PC-3 (cell line): Measurements from ENCODE around the gene CYP27B1. TPM values are rescaled to one million over a fixed set of nuclear protein-coding genes. Genes with fewer than 3 reads are reported as not detected.

Source experiments
- ATAC-seq: fragments of 200-7000 bp; cut with Tn5 transposase; 2 replicates; pipeline ENCODE4 v1.9.1; 2020; ENCODE audit warnings: mild to moderate bottlenecking, moderate library complexity
- BruUV-seq: library from RNA; stranded (reverse); fragments of 400-500 nt; replicated peaks from 2 replicates; lab custom pipeline; 2021; lab: Mats Ljungman, UMichigan
- CTCF ChIA-PET: fragments of 300-600 bp; sonication (Branson Sonifier 250); formaldehyde crosslinking; loops from one replicate; lab custom pipeline; 2022; ENCODE audit warnings: antibody characterized with exemption; lab: Charles Lee
- POLR2A ChIA-PET: fragments of 300-600 bp; sonication (Branson Sonifier 250); formaldehyde crosslinking; loops from one replicate; lab custom pipeline; 2022; ENCODE audit warnings: antibody characterized with exemption; ENCODE audit not compliant: unreplicated experiment; lab: Charles Lee
- DNase-seq: peaks from one replicate; pipeline ENCODE4 v3.0.0-alpha.2; 2015
- H2AFZ ChIP-seq: fragments of 300-600 bp; sonication (generic); 2 replicates; pipeline ENCODE4 v1.6.0; 2016; ENCODE audit warnings: antibody characterized with exemption, low read length
- H3F3A ChIP-seq: fragments of 300-600 bp; sonication (generic); one replicate; pipeline ENCODE4 v1.6.0; 2017; ENCODE audit warnings: antibody characterized with exemption, low read length, control low read depth, mild to moderate bottlenecking; ENCODE audit not compliant: unreplicated experiment
- H3K27ac ChIP-seq: fragments of 300-600 bp; sonication (generic); 2 replicates; pipeline ENCODE4 v1.5.1; 2016; ENCODE audit warnings: mild to moderate bottlenecking, low read length
- H3K27me3 ChIP-seq: fragments of 300-600 bp; sonication (generic); 2 replicates; pipeline ENCODE4 v1.6.1; 2016; ENCODE audit warnings: low read length, mixed read lengths
- H3K36me3 ChIP-seq: fragments of 300-600 bp; sonication (generic); 2 replicates; pipeline ENCODE4 v1.6.1; 2016; ENCODE audit warnings: low read depth, mixed run types, low read length, mixed read lengths
- H3K4me1 ChIP-seq: fragments of 300-600 bp; sonication (generic); 2 replicates; pipeline ENCODE4 v1.5.1; 2016; ENCODE audit warnings: low read length; ENCODE audit not compliant: insufficient read depth
- H3K4me2 ChIP-seq: fragments of 300-600 bp; sonication (generic); 2 replicates; pipeline ENCODE4 v1.6.0; 2016; ENCODE audit warnings: low read length
- H3K4me3 ChIP-seq: fragments of 300-600 bp; sonication (generic); 2 replicates; pipeline ENCODE4 v1.5.1; 2016; ENCODE audit warnings: mild to moderate bottlenecking, low read length, mixed read lengths
- H3K79me2 ChIP-seq: fragments of 300-600 bp; sonication (generic); 2 replicates; pipeline ENCODE4 v1.6.1; 2017; ENCODE audit warnings: low read length, mixed read lengths
- H3K9ac ChIP-seq: fragments of 300-600 bp; sonication (generic); 2 replicates; pipeline ENCODE4 v1.6.0; 2016; ENCODE audit warnings: mild to moderate bottlenecking, low read length
- H3K9me2 ChIP-seq: fragments of 300-600 bp; sonication (generic); replicated peaks from 2 replicates; pipeline ENCODE4 v1.6.1; 2016; ENCODE audit warnings: mixed run types, low read length, mixed read lengths
- H3K9me3 ChIP-seq: fragments of 300-600 bp; sonication (generic); 2 replicates; pipeline ENCODE4 v1.6.1; 2016; ENCODE audit warnings: low read length, mixed read lengths
- H4K20me1 ChIP-seq: fragments of 300-600 bp; sonication (generic); 2 replicates; pipeline ENCODE4 v1.6.1; 2016; ENCODE audit warnings: low read length, mixed read lengths
- EZH2 ChIP-seq: fragments of 300-600 bp; sonication (generic); IDR thresholded peaks from one replicate; pipeline ENCODE4 v1.6.1; 2017; ENCODE audit warnings: antibody characterized with exemption, mild to moderate bottlenecking, low read length; ENCODE audit not compliant: unreplicated experiment
- EZH2phosphoT487 ChIP-seq: fragments of 300-600 bp; sonication (generic); IDR thresholded peaks from 2 replicates; pipeline ENCODE4 v1.6.1; 2018; ENCODE audit warnings: mild to moderate bottlenecking, antibody characterized with exemption, low read length, borderline replicate concordance
- intact Hi-C: fragments of 100-400 bp; cut with micrococcal nuclease; formaldehyde crosslinking; loops from 2 replicates; pipeline ENCODE4 v1.9.0; 2023
- total RNA-seq: library from RNA; depleted of rRNA; stranded (reverse); fragments of >200 nt; gene quantifications from 2 replicates; pipeline ENCODE4 v1.2.3, GENCODE V29; 2014
- TF ChIP-seq, protein P1 (sequence below): fragments of 300-600 bp; sonication (generic); conservative IDR thresholded peaks from 2 replicates; pipeline ENCODE4 v1.5.1; 2017; ENCODE audit warnings: antibody characterized with exemption, low read depth, mild to moderate bottlenecking, low read length

Gene CYP27B1
- total RNA-seq, 1 experiment from 2014 or later: 8.1 TPM

DNA sequence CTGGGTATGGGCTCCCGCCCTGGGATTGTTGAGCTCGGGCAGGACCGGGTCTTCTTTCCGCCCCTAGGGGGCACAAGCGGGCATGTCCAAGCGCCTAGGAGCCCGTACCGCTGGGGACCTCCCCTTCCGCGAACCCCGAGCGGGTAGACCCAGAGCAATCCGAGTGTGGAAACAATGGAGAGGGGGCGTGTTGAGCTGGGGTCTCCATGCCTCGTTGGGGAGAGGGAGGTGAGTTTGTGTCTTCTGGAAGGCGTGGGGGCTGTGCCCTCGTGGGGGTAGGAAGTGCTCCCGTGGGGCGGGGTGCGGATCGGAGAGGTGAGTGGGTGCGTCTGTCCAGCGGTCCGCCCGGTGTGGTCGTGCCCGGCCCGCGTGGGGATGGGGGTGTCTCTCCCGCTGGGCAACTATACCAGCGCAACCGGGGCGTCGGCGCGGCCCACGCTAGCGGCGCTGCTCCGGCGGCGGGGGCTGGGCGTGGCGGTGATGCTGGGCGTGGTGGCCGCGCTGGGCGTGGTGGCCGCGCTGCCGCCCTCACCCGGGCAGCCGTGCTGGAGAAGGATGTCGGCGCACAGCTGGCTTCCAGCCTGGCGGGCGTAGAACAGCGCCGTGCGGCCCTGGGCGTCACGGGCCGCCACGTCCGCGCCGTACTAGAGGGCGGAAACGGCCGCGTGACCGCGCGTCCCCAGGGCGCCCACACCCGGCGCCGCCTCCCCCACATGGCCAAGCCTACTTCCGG is 40.6 kb downstream of the CYP27B1 start:
- Histone ChIP-seq H3K9me3 (no peaks in the 10 kb centered on the region), H3K4me2 (peak overlapping the region; percentile 92), H3K36me3 (no peaks in the 10 kb centered on the region), H3K79me2 (no peaks in the 10 kb centered on the region), H3K4me3 (peak overlapping the region; percentile 91), H3F3A (no peaks in the 10 kb centered on the region), H3K9me2 (no peaks in the 10 kb centered on the region), H4K20me1 (no peaks in the 10 kb centered on the region), H2AFZ (peak overlapping the region; percentile 100), H3K27me3 (no peaks in the 10 kb centered on the region), H3K4me1 (peaks cover 4% of the 10 kb centered on the region; the same call in 1 of the 2 replicates), H3K27ac (0 out of 2 replicates have a peak overlapping the region, but pooled peaks have one; percentile 21), H3K9ac (peak overlapping the region; percentile 86)
- POLR2A ChIA-PET: interaction anchor here (0.7 kb wide), 1 partner anchor 41 kb away, joined by 5 read pairs; no protein-coding TSS in a partner anchor
- intact Hi-C loops: no loop called here
- CTCF ChIA-PET: interaction anchor here (0.5 to 1.5 kb wide), 8 partner anchors 10 to 699 kb away, joined by 3 to 11 read pairs (median 3); partner anchors contain the start of gene TSPAN31
- TF ChIP-seq EZH2phosphoT487 (no peak), EZH2 (no peak)
- TF ChIP-seq, protein P1, sequence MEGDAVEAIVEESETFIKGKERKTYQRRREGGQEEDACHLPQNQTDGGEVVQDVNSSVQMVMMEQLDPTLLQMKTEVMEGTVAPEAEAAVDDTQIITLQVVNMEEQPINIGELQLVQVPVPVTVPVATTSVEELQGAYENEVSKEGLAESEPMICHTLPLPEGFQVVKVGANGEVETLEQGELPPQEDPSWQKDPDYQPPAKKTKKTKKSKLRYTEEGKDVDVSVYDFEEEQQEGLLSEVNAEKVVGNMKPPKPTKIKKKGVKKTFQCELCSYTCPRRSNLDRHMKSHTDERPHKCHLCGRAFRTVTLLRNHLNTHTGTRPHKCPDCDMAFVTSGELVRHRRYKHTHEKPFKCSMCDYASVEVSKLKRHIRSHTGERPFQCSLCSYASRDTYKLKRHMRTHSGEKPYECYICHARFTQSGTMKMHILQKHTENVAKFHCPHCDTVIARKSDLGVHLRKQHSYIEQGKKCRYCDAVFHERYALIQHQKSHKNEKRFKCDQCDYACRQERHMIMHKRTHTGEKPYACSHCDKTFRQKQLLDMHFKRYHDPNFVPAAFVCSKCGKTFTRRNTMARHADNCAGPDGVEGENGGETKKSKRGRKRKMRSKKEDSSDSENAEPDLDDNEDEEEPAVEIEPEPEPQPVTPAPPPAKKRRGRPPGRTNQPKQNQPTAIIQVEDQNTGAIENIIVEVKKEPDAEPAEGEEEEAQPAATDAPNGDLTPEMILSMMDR: peak; percentile 91
- DNase-seq: peak; percentile 88
- ATAC-seq: peak; percentile 91
- BruUV-seq: TSS peak; percentile 80

DNA sequence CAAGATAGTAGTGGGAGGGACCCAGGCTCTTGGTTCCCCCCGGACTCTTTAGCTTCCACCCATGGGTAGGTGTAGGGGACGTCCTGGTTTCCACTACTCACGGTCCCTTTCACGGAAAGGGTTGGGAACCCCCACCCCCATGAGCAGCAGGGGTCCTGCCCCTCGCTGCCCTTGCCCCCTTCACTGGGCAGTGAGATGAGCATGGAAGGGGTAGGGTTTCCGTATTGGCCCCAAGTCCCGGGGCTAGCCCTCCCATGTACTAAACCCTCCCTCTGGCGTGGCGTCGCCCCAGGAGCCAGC is 41.1 kb downstream of the CYP27B1 start:
- H3K27me3 ChIP-seq: no peaks in the 10 kb centered on the region
- peaks cover 4% of the 10 kb centered on the region; the same call in 1 of the 2 replicates for H3K4me1 ChIP-seq
- BruUV-seq: no TSS peak
- H3K9ac ChIP-seq: peak overlapping the region; percentile 86
- ATAC-seq (peak; percentile 0; the same call in 1 of the 2 replicates), DNase-seq (no peak)
- POLR2A ChIA-PET: no interaction called here
- CTCF ChIA-PET: interaction anchor here (0.6 to 1.5 kb wide), 3 partner anchors 10 to 699 kb away, joined by 3 to 9 read pairs (median 3); no protein-coding TSS in a partner anchor
- no peaks in the 10 kb centered on the region for H4K20me1 ChIP-seq
- TF ChIP-seq EZH2 (no peak), EZH2phosphoT487 (no peak)
- TF ChIP-seq, protein P1: no peak
- H2AFZ ChIP-seq: peak overlapping the region; percentile 100
- H3K9me3 ChIP-seq: no peaks in the 10 kb centered on the region
- no peaks in the 10 kb centered on the region for H3K36me3 ChIP-seq
- H3K9me2 ChIP-seq: no peaks in the 10 kb centered on the region
- H3K27ac ChIP-seq: no peak overlapping the region
- H3K4me2 ChIP-seq: peak overlapping the region; percentile 92
- H3F3A ChIP-seq: no peaks in the 10 kb centered on the region
- no peaks in the 10 kb centered on the region for H3K79me2 ChIP-seq
- H3K4me3 ChIP-seq: peak overlapping the region; percentile 91
- intact Hi-C loops: no loop called here
